Stimulated activated CD4-positive, alpha-beta T cell treated with anti-CD3 and anti-CD28 coated beads, Interleukin-2, amount 100 ng/mL, for 4 hours (primary cell): Measurements from ENCODE around the gene TMCO4.
"Not testable (repeated sequence)": the region's sequence is repeated elsewhere in the genome, so short reads cannot be mapped to it uniquely, and the experiment has no call there.

Source experiments
- DNase-seq: peaks from one replicate; pipeline ENCODE4 v3.0.0-alpha.2; 2020; ENCODE audit warnings: low read depth

Gene TMCO4

DNA sequence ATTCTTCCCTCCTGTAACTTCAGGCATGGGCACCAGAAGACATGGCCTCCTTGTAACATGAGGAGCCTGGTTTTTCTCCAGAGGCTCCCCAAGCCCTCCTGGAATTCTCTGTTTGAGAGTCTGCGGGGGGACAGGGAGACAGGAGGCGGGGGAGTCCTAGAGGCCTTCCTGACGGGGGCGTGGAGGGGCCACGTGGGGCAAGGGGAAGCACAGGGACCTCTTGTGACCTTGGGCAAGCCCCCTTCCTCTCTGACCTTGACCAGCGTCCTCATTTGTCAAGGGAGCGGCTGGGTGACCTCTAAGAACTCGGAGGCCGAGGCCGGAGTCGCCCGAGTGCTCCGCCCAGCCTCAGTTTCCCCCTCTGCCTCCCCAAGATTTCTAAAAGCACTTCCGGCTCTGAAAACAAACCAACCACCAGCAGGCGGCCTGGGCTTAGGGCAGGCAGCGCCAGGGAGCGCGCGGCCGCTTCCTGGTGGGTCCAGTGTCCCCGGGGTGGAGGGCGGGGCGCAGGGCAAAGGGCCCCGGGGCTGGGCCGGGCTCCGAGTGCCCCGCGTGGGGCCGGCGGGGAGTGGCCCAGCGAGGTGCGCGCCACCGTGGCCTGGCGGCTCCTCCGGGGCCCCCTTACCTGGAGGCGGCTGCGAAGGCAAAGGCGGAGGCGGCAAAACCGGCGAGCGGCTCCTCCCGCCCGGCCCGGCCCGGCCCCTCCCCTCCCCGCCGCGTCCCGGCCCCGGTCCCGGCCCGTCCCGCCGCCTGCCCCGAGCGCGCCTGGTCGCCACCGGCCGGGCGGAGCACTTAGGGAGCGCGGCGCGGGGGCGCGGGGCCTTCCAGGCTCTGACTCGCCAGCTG, at the start of gene TMCO4:
Gene TMCO4 (minus strand): TSS at position 687 of the 846 bp plus-strand sequence. CDS start 19,158 bp downstream, outside the sequence.
- peak; percentile 26 for DNase-seq

DNA sequence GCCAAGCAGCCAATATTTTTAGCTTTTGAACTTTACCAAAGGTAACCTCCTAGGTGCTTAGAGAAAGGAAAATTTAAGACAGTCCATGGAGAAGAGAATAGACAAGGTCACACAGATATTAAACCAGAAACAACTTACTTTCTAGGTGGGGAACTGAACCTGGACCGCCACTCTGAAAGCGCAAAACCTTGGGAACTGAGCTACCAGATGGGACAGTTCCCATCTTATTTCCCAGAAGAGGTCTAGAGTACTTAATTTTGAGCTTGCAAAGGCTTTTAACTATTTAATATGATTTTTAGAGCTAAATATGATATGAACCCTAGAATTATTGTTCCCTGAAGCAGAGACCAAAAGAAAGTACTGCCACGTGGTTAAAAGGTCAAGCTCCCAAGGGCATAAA, 49.6 kb upstream of the TMCO4 start:
- DNase-seq: not testable (repeated sequence)

DNA sequence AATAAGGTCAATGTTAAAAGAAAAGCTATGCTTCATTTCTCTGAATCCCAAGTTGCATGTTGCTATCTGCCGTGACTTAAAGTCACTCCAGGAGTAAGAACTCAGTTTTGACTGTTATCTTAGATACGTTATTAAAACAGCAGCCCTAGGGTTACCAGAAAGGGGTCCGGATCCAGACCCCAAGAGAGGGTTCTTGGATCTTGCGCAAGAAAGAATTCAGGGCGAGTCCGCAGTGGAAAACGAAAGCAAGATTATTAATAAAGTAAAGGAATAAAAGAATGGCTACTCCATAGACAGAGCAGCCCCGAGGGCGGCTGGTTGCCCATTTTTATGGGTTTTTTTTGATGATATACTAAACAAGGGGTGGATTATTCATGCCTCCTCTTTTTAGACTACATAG, 47.6 kb upstream of the TMCO4 start:
- not testable (repeated sequence) for DNase-seq

DNA sequence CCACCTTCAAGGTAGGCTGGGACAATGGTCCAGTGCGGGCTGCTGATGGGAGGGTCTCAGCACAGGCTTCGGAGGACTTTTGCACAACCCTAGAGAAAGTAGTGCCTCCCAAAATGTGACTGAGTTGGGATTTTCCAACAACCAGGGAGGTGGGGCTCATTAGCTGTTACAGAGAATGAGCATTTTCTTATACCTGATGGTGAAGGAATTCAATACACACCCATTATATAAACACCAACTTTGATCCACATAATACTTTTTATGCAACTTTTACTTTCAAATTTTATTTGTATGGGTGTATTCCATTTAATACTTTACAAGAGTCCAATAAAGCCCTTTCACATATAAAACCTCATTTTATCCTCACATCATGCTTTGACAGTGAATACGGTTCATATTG, 46.6 kb upstream of the TMCO4 start:
- DNase-seq: no peak

DNA sequence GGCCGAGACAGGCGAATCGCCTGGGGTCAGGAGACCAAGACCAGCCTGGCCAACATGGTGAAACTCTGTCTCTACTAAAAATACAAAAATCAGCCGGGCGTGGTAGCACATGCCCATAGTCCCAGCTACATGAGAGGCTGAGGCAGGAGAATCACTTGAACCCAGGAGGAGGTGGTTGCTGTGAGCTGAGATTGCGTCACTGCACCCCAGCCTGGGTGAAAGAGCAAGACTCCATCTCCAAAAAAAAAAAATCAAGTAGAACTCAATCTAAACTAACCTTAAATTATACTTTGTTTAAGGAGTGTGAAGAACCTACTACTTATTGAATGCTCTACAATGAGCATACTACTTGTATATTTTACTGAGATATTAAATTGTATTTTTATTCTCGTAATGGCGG, 45.8 kb upstream of the TMCO4 start:
- no peak for DNase-seq

DNA sequence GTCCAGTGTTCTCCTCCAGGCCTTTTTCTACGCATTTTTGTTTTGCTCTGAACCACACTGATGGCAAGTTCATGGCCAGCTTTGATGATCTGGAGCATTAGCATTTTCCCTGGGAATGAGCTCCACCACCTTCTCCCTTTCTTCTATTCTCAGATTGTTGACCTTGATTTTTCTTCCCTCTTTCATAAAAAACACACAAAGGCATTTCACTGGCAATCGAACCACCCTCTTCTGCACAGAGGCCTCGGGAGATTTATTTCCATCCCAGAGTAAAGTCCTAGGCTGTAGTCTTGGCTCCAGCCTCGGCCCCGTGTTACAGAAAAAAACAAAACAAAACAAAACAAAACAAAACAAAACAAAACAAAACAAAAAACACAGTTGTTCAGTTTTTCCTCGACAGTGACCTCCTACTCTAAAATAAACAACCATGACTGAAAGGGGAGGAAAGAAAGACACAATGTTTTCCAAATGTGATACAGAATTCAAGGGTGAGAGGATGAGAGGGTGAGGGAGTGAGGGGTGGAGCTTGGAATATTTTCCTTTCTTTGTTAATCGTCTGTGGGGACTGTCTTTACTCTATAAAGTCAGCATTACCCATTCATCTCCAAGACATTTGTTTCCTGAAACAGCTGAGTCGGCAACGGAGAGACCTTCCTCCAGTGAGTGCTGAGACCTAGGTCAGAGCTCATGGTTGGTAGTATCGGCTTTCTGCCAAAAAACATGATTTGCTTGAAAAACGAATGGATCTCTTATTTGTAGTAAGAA, 45.2 kb upstream of the TMCO4 start:
- DNase-seq: no peak

DNA sequence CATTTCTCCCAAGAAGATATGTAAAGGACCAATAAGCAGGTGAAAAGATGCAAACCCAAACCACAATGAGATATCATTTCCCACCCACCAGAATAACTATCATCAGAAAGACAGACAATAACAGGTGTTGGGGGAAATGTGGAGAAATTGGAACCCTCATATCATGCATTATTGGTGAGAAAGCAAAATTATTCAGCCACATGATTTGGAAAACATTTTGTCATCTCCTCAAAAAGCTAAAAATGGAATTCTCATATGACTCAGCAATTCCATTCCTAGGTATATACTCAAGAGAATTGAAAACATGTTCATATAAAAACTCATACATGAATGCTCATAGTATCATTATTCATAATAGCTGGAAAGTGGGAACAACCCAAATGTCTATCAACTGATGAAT, 40.5 kb upstream of the TMCO4 start:
- no peak for DNase-seq

DNA sequence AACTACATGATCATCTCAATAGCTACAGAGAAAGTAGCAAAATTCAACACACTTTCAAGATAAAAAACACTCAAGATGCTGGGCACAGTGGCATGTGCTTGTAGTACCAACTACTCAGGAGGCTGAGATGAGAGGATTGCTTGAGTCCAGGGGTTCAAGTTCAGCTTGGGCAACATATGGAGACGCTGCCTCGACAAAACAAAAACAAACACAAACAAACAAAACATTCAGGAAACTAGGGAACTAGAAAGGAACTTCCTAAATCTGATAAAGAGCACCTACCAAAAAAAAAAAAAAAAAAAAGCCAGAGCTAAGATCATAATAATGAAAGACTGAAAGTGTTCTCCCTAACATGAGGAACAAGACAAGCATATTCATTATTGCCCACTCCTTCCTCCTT, 38.1 kb upstream of the TMCO4 start:
- no peak for DNase-seq

DNA sequence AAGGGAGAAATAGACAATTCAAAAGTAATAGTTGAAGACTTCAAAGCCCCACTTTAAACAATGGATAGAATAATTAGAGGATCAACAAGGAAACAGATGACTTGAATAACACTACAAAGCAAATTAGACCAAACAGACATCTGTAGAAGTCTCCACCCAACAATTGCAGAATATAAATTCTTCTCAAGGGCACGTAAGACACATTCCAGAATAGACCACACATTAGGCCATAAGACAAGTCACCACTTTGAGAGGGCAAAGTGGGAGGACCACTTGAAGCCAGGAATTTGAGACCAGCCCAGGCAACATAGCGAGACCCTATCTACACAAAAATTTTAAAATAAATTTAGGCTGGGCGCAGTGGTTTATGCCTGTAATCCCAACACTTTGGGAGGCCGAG, 35.9 kb upstream of the TMCO4 start:
- DNase-seq: no peak

DNA sequence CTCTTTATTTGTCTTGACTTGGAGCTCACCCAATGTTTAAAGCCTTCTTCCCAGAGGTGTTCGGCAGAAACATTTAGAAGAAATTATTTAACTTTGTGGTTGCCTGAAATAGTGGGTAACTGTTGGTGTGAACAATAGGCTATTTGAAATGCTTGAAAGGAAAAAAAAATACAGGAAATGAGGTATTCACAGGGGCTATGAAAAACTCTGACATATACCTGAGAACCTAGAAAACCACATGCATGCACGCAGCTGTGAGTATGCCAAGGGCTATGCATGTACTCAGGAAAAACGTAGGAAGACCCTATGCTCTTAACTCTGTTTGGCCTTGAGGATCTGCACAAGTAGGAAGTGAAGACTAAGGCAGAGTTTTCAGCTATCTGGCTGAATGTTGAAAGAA, 31.7 kb upstream of the TMCO4 start:
- DNase-seq: no peak

DNA sequence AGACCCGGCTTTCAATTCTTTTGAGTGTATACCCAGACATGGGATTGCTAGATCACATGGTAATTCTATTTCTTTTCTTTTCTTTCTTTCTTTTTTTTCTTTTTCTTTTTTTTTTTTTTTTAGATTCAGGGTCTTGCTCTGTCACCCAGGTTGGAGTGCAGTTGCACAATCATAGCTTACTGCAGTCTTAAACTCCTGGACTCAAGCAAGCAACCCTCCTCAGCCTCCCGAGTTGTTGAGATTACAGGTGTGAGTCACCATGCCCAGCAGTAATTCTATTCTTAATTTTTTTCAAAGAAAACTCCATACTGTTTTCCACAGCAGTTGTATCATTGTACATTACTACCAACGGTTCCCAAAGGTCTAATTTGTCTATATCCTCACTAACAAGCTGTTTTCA, 28.8 kb upstream of the TMCO4 start:
- no peak for DNase-seq

DNA sequence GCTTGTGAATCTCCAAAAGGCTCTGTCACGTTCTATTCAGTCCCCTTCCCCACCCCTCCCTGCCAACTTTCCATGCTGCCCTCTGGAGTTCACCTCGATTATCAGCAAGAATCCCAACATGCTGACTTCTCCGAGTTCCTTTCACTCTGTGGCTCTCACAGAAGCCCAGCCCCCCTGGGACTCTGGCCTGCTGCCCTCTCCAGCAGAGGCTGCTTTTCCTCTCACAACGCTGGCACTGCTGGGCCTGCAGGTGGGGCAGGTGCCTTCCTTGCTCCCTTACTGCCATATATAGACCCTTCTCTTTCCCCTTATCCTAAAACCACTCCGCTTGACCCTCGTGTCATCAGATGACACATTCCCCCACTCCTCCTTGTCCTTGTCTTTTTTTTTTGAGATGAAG, 25.6 kb upstream of the TMCO4 start:
- no peak for DNase-seq

DNA sequence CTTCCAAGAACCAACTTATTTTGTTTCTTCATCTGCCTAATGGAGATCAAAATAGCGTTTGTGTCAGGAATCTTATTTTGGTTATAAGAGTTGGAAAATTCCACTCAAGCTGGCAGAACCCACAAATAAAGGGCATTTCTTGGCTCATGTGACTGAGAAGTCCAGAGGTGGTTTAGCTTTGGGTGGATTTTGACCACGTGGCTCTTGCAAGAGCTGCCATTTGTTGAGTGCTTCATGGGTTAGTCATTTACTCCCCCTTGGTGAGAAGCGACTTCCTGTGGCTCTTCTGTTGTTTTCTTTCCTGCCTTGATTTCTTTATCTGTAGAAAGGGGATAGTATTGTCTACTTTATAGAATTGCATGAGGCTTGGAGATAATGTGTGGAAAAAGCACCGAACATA, 24.8 kb upstream of the TMCO4 start:
- DNase-seq: no peak

DNA sequence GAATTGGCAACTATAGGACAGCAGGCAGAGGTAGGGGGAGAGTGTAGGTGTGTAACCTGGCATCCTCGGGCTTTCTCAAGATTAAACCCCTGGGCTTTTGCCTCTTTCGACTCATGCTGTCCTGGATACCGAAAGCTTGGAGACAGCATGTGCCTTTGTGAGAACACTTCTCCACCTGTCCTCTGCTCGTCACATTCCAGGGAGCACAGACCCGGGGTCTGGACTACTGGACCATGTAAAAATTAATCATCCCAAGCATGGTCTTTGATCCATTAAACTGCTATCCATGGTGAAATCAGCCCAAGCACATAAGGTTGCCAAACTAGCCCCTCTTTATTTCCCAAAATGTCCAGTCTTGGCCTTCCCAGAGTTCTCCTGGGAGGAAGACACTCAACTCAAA, 24.3 kb upstream of the TMCO4 start:
- no peak for DNase-seq

DNA sequence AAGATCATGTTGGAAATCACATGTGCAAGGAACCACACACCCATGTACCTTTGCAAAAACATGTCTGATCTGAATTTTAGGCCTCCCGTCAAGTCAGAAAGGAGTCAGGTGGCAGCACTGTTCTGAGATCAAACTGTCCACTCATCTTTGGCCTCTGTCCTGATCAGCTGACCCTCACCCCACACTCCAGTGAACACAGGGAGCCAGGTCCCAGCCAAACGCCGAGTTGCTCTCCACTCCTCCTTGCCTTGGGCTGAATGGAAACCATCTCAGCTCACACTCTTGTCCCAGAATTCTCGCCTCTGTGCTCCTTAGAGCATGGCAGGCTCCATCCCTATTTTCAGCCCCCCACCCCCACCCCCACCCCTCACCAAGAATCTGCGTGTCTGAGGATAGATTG, 20.0 kb upstream of the TMCO4 start:
- no peak for DNase-seq

DNA sequence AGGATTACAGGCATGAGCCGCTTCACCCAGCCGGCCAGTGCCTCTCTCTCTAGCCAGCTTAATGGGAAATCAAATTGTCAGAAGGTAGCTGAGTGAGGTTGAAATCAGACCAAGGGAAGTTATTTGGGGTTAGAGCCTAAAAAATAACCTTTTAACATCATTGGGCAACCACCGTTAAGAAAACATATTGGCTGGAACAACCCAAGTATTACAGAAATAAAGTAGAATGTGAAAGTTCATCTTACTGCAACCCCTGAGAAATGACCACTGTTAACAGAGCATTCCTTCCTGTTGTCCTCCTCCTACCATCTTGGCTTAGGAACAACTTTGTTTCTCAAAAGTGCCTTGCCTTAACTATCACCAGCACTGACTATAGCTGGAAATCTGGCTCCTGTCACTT, 18.6 kb upstream of the TMCO4 start:
- DNase-seq: no peak

DNA sequence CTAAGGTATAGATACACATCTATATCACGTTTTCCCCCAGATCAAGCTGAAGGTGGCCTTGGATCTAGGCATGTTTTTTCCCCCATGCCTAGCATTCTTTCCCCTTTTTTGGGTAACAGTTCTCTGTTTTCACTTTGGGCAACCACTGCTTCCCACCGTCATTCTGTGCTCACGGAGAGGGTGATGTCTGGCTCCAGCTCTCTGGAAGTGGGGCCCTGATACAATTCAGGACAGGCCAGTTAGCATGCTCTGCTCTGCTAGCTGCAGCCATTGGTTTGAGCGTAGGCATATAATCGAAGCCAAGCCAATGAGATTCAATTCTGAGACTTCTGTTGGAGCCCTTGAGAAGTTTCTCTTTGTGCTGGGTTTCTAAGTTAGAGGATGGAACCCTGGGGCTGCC, 17.4 kb upstream of the TMCO4 start:
- no peak for DNase-seq

DNA sequence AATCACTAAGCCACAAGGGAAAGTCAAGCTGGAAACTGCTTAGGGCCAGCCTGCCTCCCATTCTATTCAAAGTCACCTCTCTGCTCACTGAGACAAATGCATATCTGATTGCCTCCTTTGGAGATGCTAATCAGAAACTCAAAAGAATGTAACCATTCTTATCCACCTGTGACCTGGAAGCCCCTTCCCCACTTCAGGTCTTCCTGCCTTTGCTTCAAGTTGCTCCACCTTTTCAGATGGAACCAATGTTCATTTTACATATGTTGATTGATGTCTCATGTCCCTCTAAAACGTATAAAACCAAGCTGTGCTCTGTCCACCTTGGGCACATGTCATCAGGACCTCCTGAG, 17.0 kb upstream of the TMCO4 start:
- not testable (repeated sequence) for DNase-seq

DNA sequence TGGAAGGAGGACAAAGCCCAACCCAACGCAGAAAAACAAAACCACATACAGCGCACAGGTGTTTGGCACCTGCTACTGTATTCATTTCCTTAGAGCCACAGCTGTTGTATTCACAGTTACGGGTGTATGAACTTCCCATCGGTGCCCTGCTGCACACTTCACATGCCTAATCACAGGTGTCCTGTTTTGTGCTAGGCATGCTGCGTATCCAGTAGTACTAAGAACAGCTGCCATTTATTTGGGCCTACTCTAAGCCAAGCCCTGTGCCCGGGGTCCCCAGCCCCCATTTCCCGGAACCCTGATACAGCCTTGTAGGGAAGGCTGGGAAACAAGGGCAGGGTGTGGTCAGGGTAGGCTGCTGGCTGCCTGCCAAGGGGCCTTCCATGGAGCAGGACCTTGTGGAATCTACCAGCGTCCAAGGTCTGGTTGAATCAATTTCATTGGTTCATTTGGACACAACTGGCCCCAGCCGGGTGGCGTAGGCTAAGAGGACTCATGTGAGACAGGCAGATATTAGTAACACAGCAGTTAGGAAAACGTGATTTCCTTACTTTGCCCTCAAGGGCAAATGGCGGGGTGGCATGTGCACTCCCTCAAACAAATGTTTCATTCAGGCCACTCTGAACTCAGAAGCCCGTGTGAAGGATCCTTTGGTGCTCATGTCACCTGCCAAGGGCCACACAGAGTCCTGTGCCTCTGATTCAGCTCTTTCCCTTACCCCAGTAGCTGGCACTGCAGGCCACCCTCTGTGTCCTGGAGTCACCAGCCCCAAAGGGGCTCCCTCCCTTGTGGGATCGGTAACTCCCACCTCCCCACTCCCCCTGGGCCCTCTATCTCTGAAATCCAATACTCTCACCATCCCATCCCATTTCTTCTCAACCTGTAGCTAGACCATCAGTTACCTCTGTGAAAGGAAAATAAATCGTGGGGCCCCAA, 16.4 kb upstream of the TMCO4 start:
- no peak for DNase-seq

DNA sequence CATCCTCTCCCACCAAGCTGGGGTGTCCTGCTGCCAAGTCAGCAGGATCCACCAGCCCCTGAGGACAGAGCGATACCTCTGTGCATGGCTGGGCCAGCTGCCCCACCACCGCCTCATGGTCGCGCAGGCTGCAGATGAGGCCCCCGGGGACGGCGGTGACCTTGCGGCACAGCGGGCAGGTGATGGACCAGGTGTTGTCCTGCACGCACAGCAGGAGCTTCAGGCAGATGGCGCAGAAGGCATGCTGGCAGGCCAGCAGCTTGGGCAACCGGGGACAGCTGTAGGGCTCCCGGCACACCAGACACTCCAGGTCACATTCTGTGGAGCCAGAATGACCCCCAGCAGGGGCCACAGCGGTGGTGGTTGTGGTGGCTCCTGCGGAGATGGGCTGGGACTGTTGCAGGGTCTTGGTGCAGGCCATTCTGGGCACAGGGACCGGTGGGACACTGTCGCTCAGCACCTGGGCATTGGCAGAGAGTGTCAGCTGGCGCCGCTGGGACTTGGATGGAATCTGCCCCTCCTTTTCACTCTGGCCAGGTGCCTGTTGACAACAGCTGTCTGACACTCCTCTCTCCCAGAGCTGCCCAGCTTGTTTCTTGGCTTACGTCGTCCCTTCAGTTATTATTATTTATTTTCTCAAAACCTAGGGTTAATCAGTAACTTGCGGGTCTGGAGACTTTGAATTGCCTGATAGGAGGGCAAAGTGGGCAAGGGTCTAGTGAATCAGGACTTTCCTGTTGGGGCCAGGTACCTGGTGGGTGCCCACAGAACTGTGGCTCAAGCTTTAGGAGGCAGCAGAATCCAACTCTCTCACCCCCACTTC, 15.2 kb upstream of the TMCO4 start, which contains the start of gene RNF186:
Gene RNF186 (minus strand): TSS at position 603 of the 823 bp plus-strand sequence. CDS start 182 bp downstream, at position 421.
- no peak for DNase-seq

DNA sequence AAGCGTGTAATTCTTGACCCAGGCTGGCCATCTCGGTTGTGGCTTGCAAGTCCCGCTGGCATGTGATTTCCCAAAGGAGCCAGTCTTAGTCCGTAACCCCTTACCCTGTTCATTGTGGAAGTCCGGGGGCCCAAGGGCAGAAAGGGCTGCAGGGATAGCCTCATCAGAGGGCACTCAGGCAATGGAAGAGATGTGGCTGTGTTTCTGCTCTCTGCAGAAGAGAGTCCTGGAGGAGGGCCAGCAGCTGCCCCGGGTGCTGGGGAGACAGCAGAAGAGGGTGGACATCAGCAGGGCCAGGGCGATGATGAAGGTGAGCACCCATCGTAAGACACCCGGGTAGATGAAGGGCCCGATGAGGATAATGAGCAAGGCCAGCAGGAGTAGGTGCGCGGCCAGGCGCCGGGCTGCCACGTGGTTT, 14.5 kb upstream of the TMCO4 start:
- no peak for DNase-seq

DNA sequence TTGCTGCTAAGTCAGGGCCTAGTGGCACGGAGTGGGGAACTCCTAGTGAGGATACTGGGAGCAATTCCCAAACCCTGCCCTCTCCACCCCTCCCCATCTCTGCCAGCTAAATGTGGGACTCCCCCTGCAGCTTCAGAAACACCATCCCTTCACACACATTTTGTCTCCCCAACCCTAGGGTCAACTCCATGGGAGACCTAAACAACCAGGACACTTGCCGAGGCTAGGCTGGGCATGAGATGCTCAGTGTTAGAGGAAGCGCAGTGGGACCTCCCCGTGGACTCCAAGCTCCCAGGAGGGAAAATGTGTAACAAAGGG, 13.9 kb upstream of the TMCO4 start:
- DNase-seq: no peak
